NCI-H510A treated with DMSO at 0.1 percent for 48 hours (cell line): ENCODE data around the gene SNX3.
A peak's percentile ranks its signal among the peaks of the same experiment; 100 is the strongest.
"Not testable (repeated sequence)": the region's sequence is repeated elsewhere in the genome, so short reads cannot be mapped to it uniquely, and the experiment has no call there.

ENCODE experiments used
- DNase-seq: peaks from one replicate; lab custom pipeline; 2025; lab: John Stamatoyannopoulos, UW

SNX3 gene

DNA sequence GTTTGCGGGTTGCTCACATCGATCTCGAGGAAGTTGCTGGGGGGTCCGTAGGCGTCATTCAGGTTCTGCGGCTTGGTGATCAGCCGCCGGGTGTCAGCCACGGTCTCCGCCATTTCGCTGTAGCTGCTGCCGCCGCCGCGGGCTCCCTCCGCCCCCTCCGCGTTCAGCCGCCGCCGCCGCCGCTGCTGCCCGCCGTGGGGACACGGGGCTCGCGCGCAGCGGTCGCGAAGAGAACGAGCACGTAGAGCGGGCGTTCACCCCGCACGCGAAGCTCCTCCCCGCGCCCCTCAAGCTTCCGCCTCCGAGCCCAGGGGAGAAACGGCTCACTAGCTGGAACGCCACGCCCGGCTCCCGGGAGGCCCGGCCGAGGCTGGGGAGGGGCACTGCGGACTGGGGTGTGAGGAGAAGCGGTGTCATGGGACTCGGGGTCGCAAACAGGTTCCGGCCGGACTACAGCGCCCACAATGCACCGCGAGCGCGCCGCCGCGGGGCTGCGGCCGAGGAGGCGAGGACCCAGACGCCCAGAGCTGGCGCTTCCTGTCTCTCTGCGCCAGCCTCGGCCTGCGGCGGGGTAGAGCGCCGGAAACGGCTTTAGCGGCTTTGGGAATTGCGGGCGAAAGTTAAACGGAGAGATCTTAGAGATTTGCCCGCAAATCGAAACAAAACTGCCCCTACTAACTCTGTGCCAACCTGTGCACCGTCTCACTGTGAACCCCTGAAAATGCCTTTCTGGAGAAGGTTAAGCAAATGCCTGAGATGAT, at the start of gene SNX3:
Gene SNX3 (minus strand): TSS at position 232 of the 761 bp plus-strand sequence. CDS start 119 bp downstream, at position 113.
- peak; percentile 22 for DNase-seq

GRCh38 chr6:108309844-108310243, 49.0 kb upstream of the SNX3 start:
- no peak for DNase-seq

- DNase-seq, result not testable (repeated sequence)
These were observed 47.8 kb upstream of the SNX3 start for GRCh38 chr6:108308641-108309040.

GRCh38 chr6:108304646-108305045, 43.8 kb upstream of the SNX3 start:
- no peak for DNase-seq

DNA sequence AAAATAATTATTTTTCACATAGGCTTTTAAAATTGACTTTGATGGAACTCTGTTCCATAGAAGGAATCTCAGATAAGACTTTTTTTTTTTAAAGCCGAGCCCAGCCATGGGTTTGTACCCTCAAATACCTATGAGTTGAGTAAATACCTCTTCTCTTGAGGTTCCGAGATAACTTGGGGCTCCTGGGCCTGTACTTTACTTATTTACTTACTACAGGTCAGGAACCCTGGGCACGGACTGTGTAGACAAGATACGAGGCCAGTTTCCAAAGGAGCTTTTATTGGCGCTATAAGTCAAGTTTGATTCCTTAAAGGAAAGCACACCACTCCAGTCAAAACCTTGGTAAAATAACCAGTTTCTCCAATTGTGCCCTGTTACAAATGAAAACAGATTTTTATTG, 41.5 kb upstream of the SNX3 start:
- no peak for DNase-seq

- DNase-seq, result no peak
These were observed 34.8 kb upstream of the SNX3 start for GRCh38 chr6:108295676-108296075.

DNA sequence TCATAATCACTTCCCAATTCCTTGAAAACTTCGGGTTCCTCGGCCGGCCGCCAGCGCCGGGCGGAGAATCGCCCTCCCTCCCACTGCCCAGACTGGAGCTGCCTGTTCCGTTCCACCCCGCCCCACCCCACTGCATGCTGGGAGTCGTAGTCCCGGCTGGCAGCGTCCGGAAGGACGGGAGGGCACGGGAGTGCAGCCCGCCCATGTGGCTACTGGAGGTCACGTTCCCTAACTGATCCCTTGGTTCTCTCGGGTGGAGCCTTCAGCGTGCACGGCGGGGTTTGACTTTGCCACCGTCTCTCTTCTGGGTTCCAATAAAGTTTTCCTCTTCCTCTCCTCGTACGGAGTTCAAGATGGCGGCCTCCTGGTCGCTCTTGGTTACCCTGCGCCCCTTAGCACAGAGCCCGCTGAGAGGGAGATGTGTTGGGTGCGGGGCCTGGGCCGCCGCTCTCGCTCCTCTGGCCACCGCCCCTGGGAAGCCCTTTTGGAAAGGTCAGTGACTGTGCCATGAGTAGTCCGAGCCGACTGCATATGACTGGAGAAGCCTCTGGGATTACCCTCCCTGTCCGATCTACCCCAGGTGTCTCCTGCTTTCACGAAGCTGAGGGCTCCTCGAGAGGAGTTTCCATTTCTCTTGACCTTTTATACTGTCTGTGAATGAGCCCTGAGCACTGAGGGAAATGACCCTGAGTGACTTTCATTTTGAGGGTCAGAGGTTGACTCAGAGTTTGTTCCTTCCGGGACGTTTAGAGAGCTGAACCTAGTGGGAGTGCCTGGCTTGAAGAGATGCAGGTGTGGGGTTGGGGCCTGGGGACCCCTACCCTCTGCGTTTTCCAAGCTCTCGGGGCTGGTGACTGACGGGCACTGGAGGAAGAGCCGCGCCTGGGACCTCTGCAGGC, 34.1 kb upstream of the SNX3 start, which contains the start of gene AFG1L:
Gene AFG1L (plus strand): TSS at position 328 of the 899 bp plus-strand sequence. CDS start 26 bp downstream, at position 354.
- DNase-seq, result peak; percentile 12

GRCh38 chr6:108294297-108294726, 33.5 kb upstream of the SNX3 start:
- peak; percentile 12 for DNase-seq

DNA sequence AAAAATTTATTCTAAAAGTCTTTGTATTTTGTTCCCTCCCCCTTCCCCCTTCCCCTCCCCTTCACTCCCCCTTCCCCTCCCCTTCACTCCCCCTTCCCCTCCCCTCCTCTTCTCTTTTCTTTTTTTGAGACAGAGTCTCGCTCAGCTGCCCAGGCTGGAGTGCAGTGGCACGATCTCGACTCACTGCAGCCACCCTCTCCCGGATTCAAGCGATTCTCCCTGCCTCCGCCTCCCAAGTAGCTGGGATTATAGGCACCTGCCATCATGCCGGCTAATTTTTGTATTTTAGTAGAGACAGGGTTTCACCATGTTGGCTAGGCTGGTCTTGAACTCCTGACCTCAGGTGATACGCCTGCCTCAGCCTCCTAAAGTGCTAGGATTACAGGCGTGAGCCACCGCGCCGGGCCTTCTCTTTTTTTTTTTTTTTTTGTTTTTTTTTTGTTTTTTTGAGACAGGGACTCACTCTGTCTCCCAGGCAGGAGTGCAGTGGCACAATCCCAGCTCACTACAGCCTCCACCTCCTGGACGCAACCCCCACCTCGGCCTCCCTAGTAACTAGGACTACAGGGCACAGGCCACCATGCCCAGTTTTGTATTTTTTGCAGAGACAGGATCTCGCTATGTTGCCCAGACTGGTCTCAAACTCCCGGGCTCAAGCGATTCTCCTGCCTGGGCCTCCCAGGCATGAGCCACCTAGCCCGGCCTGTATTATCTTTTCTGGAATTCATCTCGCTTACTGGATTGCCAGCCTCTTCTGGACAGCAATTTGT, 32.9 kb upstream of the SNX3 start:
- no peak for DNase-seq

GRCh38 chr6:108292561-108292960, 31.7 kb upstream of the SNX3 start:
- DNase-seq, result not testable (repeated sequence)

GRCh38 chr6:108291091-108291490, 30.3 kb upstream of the SNX3 start:
- DNase-seq, result no peak

DNA sequence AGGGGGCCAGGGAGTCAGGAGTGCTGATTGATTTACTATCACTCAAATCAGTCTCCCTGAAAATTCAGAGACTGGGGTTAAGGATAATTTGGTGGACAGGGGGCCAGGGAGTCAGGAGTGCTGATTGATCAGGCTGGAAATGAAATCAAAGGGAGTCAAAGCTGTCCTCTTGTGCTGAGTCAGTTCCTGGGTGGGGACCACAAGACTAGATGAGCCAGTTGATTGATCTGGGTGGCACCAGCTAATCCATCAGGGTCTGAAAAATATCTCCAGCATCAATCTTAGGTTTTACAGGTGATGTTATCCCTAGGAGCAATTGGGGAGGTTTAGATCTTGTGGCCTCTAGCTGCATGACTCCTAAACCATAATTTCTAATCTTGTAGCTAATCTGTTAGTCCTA, 27.9 kb upstream of the SNX3 start:
- DNase-seq, result no peak

DNA sequence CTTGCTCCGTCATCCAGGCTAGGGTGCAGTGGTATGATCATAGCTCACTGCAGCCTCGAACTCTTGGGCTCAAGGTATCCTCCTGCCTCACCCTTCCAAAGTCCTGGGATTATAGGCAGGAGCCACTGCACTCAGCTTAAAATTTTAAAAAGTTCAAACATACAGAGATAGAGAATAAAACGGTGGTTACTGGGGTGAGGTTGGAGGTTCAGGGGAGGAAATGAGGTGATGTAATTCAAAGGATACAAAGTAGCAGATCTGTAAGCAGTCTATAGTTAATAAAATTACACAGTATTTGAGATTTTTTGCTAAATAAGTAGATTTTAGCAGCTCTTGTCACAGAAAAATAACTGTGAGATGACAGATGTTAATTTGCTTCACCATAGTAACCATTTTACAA, 26.5 kb upstream of the SNX3 start:
- no peak for DNase-seq

- no peak for DNase-seq
These were observed 25.5 kb upstream of the SNX3 start for GRCh38 chr6:108286366-108286765.

DNA sequence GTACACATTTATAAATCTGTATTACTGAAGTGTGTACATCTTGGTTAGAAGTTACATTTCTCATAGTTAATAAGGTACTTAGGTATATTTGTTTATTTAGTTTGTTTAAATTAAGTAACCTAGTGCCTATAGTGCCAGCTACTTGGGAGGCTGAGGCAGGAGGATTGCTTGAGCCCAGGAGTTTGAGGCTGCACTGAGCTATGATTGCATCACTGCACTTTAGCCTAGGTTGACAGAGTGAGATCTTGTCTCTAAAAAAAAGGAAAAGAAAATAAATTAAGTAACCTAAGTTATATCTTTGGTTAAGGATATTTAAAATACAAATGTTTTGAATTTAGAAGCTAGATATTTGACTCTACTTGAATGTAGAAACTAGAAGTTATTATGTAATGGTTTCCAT, 24.5 kb upstream of the SNX3 start:
- DNase-seq, result no peak

DNA sequence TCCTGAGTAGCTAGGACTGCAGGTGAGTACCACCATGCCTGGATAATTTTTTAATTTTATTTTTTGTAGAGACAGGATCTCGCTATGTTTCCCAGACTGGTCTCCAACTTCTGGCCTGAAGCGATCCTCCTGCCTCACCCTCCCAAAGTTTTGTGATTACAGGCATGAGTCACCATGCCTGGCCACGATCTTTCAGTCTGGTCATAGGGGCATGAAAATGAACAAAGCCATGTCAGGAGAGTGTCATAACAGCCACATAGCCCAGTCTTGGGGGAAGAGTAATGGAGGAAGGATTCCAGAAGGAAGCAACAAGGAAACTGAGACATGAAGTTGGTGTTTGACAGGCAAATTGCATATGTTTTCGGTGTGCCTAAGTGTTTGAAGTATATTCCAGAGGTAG, 17.0 kb upstream of the SNX3 start:
- no peak for DNase-seq

GRCh38 chr6:108277295-108277694, 16.5 kb upstream of the SNX3 start:
- DNase-seq, result no peak

DNA sequence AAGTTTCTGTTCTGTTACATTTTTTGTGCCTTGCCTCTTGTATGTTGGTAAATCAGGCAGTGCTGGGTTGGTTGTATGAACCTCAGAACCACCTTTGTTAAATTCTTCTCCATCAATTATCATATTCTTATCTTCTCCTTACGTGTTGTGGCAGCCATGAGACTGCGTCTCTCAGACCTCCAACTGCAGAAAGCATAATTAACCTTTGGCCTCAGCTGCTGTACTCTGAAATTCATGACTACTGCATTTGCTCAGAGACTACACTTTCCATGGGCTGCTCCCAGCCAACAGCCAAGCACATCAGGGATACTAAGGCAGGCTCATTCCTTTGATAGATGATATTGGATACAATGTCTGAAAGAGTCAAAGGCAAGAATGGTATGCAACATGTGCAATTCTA, 15.1 kb upstream of the SNX3 start:
- no peak for DNase-seq

GRCh38 chr6:108274546-108274945, 13.7 kb upstream of the SNX3 start:
- DNase-seq, result no peak

DNA sequence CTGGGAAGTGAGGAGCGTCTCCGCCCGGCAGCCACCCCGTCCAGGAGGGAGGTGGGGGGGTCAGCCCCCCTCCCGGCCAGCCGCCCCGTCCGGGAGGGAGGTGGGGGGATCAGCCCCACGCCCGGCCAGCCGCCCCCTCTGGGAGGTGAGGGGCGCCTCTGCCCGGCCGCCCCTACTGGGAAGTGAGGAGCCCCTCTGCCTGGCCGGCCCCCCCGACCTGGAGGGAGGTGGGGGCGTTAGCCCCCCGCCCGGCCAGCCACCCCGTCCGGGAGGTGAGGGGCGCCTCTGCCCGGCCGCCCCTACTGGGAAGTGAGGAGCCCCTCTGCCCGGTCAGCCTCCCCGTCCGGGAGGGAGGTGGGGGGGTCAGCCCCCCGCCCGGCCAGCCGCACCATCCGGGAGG, 9.1 kb upstream of the SNX3 start:
- DNase-seq, result not testable (repeated sequence)

- DNase-seq, result no peak
These were observed 8.0 kb upstream of the SNX3 start for GRCh38 chr6:108268845-108269244.

- DNase-seq, result no peak
These were observed 2.5 kb upstream of the SNX3 start for GRCh38 chr6:108263371-108263770.
